Breast epithelium (tissue), 4 donors: ENCODE data around the gene LMOD1. TPM values are rescaled to one million over a fixed set of nuclear protein-coding genes. Genes with fewer than 3 reads are reported as not detected.

Experiments
- DNase-seq, 2 donors: peaks; one replicate each; pipeline ENCODE4 v3.0.0-alpha.2; 2019; ENCODE audit warnings: low spot score in 2 of 2
- H3K27ac ChIP-seq, 2 donors: fragments of 200-600 bp; sonication (generic) in 1 of 2; one replicate each; pipeline ENCODE4 v1.5.1; 2016 to 2019; ENCODE audit warnings: mild to moderate bottlenecking in 1 of 2
- H3K27me3 ChIP-seq, 2 donors: fragments of 200-600 bp; sonication (generic) in 1 of 2; one replicate each; pipeline versions ENCODE4 v1.5.1 to v1.6.0; 2017 to 2019; ENCODE audit warnings: control low read depth in 1 of 2, mild to moderate bottlenecking in 1 of 2
- H3K36me3 ChIP-seq: fragments of 200-600 bp; one replicate; pipeline ENCODE4 v1.5.1; 2019
- H3K4me1 ChIP-seq, 2 donors: fragments of 200-600 bp; sonication (generic); one replicate each; pipeline ENCODE4 v1.5.1; 2016 to 2019; ENCODE audit warnings: control low read depth in 1 of 2
- H3K4me3 ChIP-seq, 3 donors: fragments of 200-600 bp; sonication (generic); 1 replicate in 2 of 3; 2 replicates in 1 of 3; pipeline ENCODE4 v1.5.1; 2016 to 2019; ENCODE audit warnings: mild to moderate bottlenecking in 3 of 3, moderate library complexity in 2 of 3
- H3K9me3 ChIP-seq, 2 donors: fragments of 200-600 bp; sonication (generic) in 1 of 2; one replicate each; pipeline ENCODE4 v1.5.1; 2016 to 2019; ENCODE audit warnings: control low read depth in 1 of 2
- CTCF ChIP-seq, 3 donors: fragments of 450-650 bp; IDR thresholded peaks; one replicate each; pipeline ENCODE4 v1.5.1; 2016 to 2017; ENCODE audit warnings: antibody characterized with exemption in 3 of 3, mild to moderate bottlenecking in 3 of 3, moderate library complexity in 3 of 3
- POLR2A ChIP-seq: fragments of 450-650 bp; IDR thresholded peaks from one replicate; pipeline ENCODE4 v1.6.1; 2016; ENCODE audit warnings: antibody characterized with exemption, mild to moderate bottlenecking, moderate library complexity
- POLR2AphosphoS5 ChIP-seq, 3 donors: sonication (generic); formaldehyde crosslinking; IDR thresholded peaks; one replicate each; pipeline ENCODE4 v1.6.1; 2017; ENCODE audit warnings: antibody characterized with exemption in 3 of 3
- intact Hi-C: fragments of 100-400 bp; cut with DNase I; formaldehyde crosslinking; loops from one replicate; pipeline ENCODE4 v1.15.1; 2023; ENCODE audit warnings: low total_unique reads
- total RNA-seq, 3 donors: library from RNA; depleted of rRNA; stranded (reverse); fragments of >200 nt; gene quantifications; one replicate each; pipeline ENCODE4 v1.1.0, GENCODE V29; 2016

LMOD1 gene
- total RNA-seq, 3 donors from 2014 or later: 60.0 to 92.2 (median 87.2) TPM

GRCh38 chr1:201984446-201984845 lies 38.1 kb upstream of the LMOD1 start:
- Histone ChIP-seq H3K4me1 (no peaks in the 10 kb centered on the region), H3K4me3 (peak overlapping the region in 1 of 3 donors; percentile 95), H3K36me3 (peaks cover 7% of the 10 kb centered on the region), H3K27ac (peak overlapping the region in 1 of 2 donors; percentile 93), H3K27me3 (no peaks in the 10 kb centered on the region), H3K9me3 (no peaks in the 10 kb centered on the region)
- intact Hi-C loops: no loop called here
- DNase-seq: no peak
- no peak for TF ChIP-seq POLR2A
- TF ChIP-seq POLR2AphosphoS5 (IDR thresholded peaks at IDR 0.05): no peak
- TF ChIP-seq CTCF (IDR thresholded peaks at IDR 0.05): no peak

- DNase-seq: no peak
- Histone ChIP-seq H3K27ac (peak overlapping the region; percentile 77 to 93), H3K27me3 (no peaks in the 10 kb centered on the region), H3K4me1 (no peaks in the 10 kb centered on the region), H3K9me3 (no peaks in the 10 kb centered on the region), H3K36me3 (no peaks in the 10 kb centered on the region), H3K4me3 (peak overlapping the region; percentile 95 to 96 (median 95))
- TF ChIP-seq CTCF (IDR thresholded peaks at IDR 0.05) (no peak), POLR2A (no peak), POLR2AphosphoS5 (IDR thresholded peaks at IDR 0.05) (peak in 1 of 3 donors; percentile 46)
- intact Hi-C loops: no loop called here
Observed at GRCh38 chr1:201983380-201983805, 37.0 kb upstream of the LMOD1 start.

GRCh38 chr1:201982623-201983379 lies 36.5 kb upstream of the LMOD1 start, which contains the start of gene RNPEP:
Gene RNPEP (plus strand): TSS chr1:201982648. CDS start chr1:201982667, 19 bp downstream.
- TF ChIP-seq POLR2A (no peak), POLR2AphosphoS5 (IDR thresholded peaks at IDR 0.05) (peak in 2 of 3 donors; percentile 40 to 45), CTCF (IDR thresholded peaks at IDR 0.05) (no peak)
- Histone ChIP-seq H3K4me1 (no peaks in the 10 kb centered on the region), H3K4me3 (peak within 1 kb of the TSS; percentile 95 to 96 (median 95)), H3K27ac (peak within 1 kb of the TSS; percentile 77 to 93), H3K36me3 (no peaks in the 10 kb centered on the region), H3K9me3 (no peaks in the 10 kb centered on the region), H3K27me3 (no peaks in the 10 kb centered on the region)
- peak; percentile 53 to 66 for DNase-seq
- intact Hi-C loops: no loop called here

- H3K27me3 ChIP-seq: no peaks in the 10 kb centered on the region
- no peaks in the 10 kb centered on the region for H3K4me1 ChIP-seq
- H3K4me3 ChIP-seq: peak overlapping the region; percentile 95 to 96 (median 95)
- TF ChIP-seq POLR2A (no peak), CTCF (IDR thresholded peaks at IDR 0.05) (no peak), POLR2AphosphoS5 (IDR thresholded peaks at IDR 0.05) (no peak)
- H3K27ac ChIP-seq: peak overlapping the region; percentile 77 to 93
- DNase-seq: peak; percentile 42 to 64
- H3K9me3 ChIP-seq: no peaks in the 10 kb centered on the region
- intact Hi-C loops: no loop called here
- H3K36me3 ChIP-seq: no peaks in the 10 kb centered on the region
Observed at GRCh38 chr1:201982082-201982622, 35.8 kb upstream of the LMOD1 start.
